HCT116 (cell line): ENCODE measurements around the gene CCDC69. TPM values are rescaled to one million over a fixed set of nuclear protein-coding genes. Genes with fewer than 3 reads are reported as not detected.

Experiments used
- ATAC-seq: fragments of 200-7000 bp; cut with Tn5 transposase; 2 replicates; pipeline ENCODE4 v1.9.1; 2020; ENCODE audit warnings: mild to moderate bottlenecking, moderate library complexity
- BruUV-seq: library from RNA; stranded (reverse); fragments of 400-500 nt; replicated peaks from 2 replicates; lab custom pipeline; 2021; lab: Mats Ljungman, UMichigan
- CTCF ChIA-PET: fragments of 300-600 bp; sonication (Branson Sonifier 250); formaldehyde crosslinking; loops from one replicate; lab custom pipeline; 2021; ENCODE audit warnings: antibody characterized with exemption; lab: Charles Lee
- POLR2A ChIA-PET: fragments of 300-600, 350-600 bp; sonication (Branson Sonifier 250); formaldehyde crosslinking; loops from one replicate; lab custom pipeline; 2021; ENCODE audit warnings: antibody characterized with exemption; lab: Charles Lee
- RAD21 ChIA-PET, 2 experiments: fragments of 300-600 bp; sonication (Branson Sonifier 250); formaldehyde crosslinking; loops; one replicate each; lab custom pipeline; 2023; ENCODE audit warnings: low total read pairs in 2 of 2; ENCODE audit not compliant: uncharacterized antibody in 2 of 2, unreplicated experiment in 2 of 2, low non-redundant PET in 1 of 2; lab: Charles Lee
- DNase-seq: peaks from one replicate; pipeline ENCODE4 v3.0.0-alpha.2; 2010; ENCODE audit warnings: low read depth, low spot score
- H2AFZ ChIP-seq: fragments of 200-600 bp; shearing (Covaris generic), sonication (generic); 2 replicates; pipeline ENCODE4 v1.6.1; 2017; ENCODE audit warnings: low read depth, mixed run types, mixed read lengths, antibody characterized with exemption, low read length; ENCODE audit not compliant: poor library complexity, severe bottlenecking
- H3K27ac ChIP-seq: 2 replicates; pipeline ENCODE4 v1.5.1; 2012; ENCODE audit warnings: low read depth, low read length
- H3K27me3 ChIP-seq: fragments of 200-600 bp; sonication (generic); 2 replicates; pipeline ENCODE4 v1.6.1; 2016; ENCODE audit warnings: mixed run types, low read length, mixed read lengths; ENCODE audit not compliant: insufficient read depth
- H3K36me3 ChIP-seq, 2 experiments: fragments of 200-500 bp in 1 of 2; fragments of 200-600 bp in 1 of 2; sonication (Bioruptor generic) in 1 of 2; sonication (generic) in 1 of 2; 2 replicates each; pipeline versions ENCODE4 v1.5.1 to v1.6.1; 2014 to 2016; ENCODE audit warnings: low read length in 2 of 2, inconsistent platforms in 1 of 2, mixed read lengths in 1 of 2, mixed run types in 1 of 2; ENCODE audit not compliant: insufficient read depth in 2 of 2, control insufficient read depth in 1 of 2
- H3K4me1 ChIP-seq, 2 experiments: fragments of 200-600 bp in 1 of 2; sonication (generic) in 1 of 2; 2 replicates each; pipeline versions ENCODE4 v1.5.1 to v1.6.1; 2012 to 2017; ENCODE audit warnings: low read length in 2 of 2, inconsistent platforms in 1 of 2, mild to moderate bottlenecking in 1 of 2, mixed read lengths in 1 of 2, mixed run types in 1 of 2, moderate library complexity in 1 of 2; ENCODE audit not compliant: insufficient read depth in 2 of 2, control insufficient read depth in 1 of 2
- H3K4me2 ChIP-seq: fragments of 200-600 bp; sonication (generic); 2 replicates; pipeline ENCODE4 v1.6.1; 2017; ENCODE audit warnings: mixed run types, low read length, mixed read lengths
- H3K4me3 ChIP-seq, 2 experiments: fragments of 200-600 bp in 1 of 2; sonication (generic) in 1 of 2; replicated peaks in 1 of 2; 2 replicates each; pipeline ENCODE4 v1.5.1; 2011 to 2016; ENCODE audit warnings: low read length in 2 of 2, control low read depth in 1 of 2, low read depth in 1 of 2, mild to moderate bottlenecking in 1 of 2, mixed read lengths in 1 of 2, mixed run types in 1 of 2
- H3K79me2 ChIP-seq: fragments of 200-600 bp; sonication (generic); 2 replicates; pipeline ENCODE4 v1.6.1; 2017; ENCODE audit warnings: mild to moderate bottlenecking, mixed run types, low read length, moderate library complexity, mixed read lengths; ENCODE audit not compliant: insufficient read depth
- H3K9ac ChIP-seq: fragments of 200-600 bp; sonication (generic); 2 replicates; pipeline ENCODE4 v1.6.1; 2016; ENCODE audit warnings: low read length, mixed read lengths
- H3K9me2 ChIP-seq: fragments of 200-600 bp; sonication (generic), shearing (Covaris generic); 2 replicates; pipeline ENCODE4 v1.6.1; 2017; ENCODE audit warnings: mixed run types, mild to moderate bottlenecking, moderate library complexity; ENCODE audit not compliant: insufficient read depth
- H3K9me3 ChIP-seq, 2 experiments: fragments of 200-500 bp in 1 of 2; fragments of 200-600 bp in 1 of 2; sonication (Bioruptor generic) in 1 of 2; sonication (generic) in 1 of 2; 2 replicates each; pipeline ENCODE4 v1.6.1; 2014 to 2017; ENCODE audit warnings: low read length in 2 of 2, mixed read lengths in 2 of 2, inconsistent platforms in 1 of 2, low read depth in 1 of 2, mild to moderate bottlenecking in 1 of 2, mixed run types in 1 of 2, moderate library complexity in 1 of 2; ENCODE audit not compliant: control insufficient read depth in 1 of 2, insufficient read depth in 1 of 2
- H4K20me1 ChIP-seq: fragments of 200-600 bp; sonication (generic), shearing (Covaris generic); 2 replicates; pipeline ENCODE4 v1.6.1; 2017; ENCODE audit warnings: mixed run types, mild to moderate bottlenecking, moderate library complexity; ENCODE audit not compliant: insufficient read depth
- ELF1 ChIP-seq: IDR thresholded peaks from 2 replicates; pipeline ENCODE4 v1.6.1; 2012; ENCODE audit warnings: low read depth, borderline replicate concordance
- POLR2A ChIP-seq: IDR thresholded peaks from 2 replicates; pipeline ENCODE4 v1.7.0; 2011; ENCODE audit warnings: borderline replicate concordance; ENCODE audit not compliant: insufficient read depth, insufficient read length; ENCODE audit errors: extremely low read depth
- POLR2AphosphoS5 ChIP-seq: IDR thresholded peaks from 2 replicates; pipeline ENCODE4 v1.6.1; 2011; ENCODE audit warnings: mild to moderate bottlenecking, low read depth, low read length, moderate library complexity
- ZFX ChIP-seq: fragments of 450-650 bp; IDR thresholded peaks from 2 replicates; pipeline ENCODE4 v1.6.1; 2017
- intact Hi-C: fragments of 100-400 bp; cut with micrococcal nuclease; formaldehyde crosslinking; loops from 2 replicates; pipeline ENCODE4 v1.10.0; 2022
- total RNA-seq: library from RNA; stranded (reverse); gene quantifications from one replicate; pipeline ENCODE4 v1.2.1, GENCODE V29; 2021; ENCODE audit not compliant: unreplicated experiment

The CCDC69 gene
- total RNA-seq, 1 experiment from 2014 or later, result 4.3 TPM

DNA sequence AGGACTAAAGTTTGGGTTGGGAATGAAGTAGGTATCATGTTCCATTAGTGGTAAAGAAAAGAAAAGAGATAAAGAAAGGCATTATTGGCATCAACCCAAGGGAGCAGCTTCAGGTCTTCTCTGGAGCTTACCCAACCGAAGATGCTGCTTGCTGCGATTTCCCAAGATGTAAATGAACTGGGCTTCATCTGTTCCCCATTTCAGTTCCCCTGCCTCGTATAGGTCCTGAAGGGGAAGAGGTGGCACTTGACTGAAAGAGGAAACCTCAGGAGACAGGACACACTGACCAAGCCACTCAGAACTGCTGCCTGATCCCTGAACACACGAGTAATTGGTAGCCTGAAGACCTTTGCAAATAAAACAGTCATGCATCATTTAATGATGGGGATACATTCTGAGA is 90.9 kb downstream of the CCDC69 start:
- no TSS peak for BruUV-seq
- CTCF ChIA-PET, result no interaction called here
- POLR2A ChIA-PET, result interaction anchor here (0.6 kb wide), 1 partner anchor 598 kb away, joined by 3 read pairs; no protein-coding TSS in a partner anchor

More for the DNA sequence above, 90.9 kb downstream of the CCDC69 start:
- no peak overlapping the region for H2AFZ ChIP-seq
- TF ChIP-seq ZFX (no peak), POLR2A (no peak), POLR2AphosphoS5 (no peak), ELF1 (no peak)
- peaks cover 0 to 8% of the 10 kb centered on the region in 2 experiments; a peak in 1 of 4 replicates for H3K4me1 ChIP-seq
- H4K20me1 ChIP-seq, result no peaks in the 10 kb centered on the region
- H3K79me2 ChIP-seq, result no peaks in the 10 kb centered on the region
- no peak overlapping the region for H3K27ac ChIP-seq
- RAD21 ChIA-PET, result no interaction called here
- H3K9me2 ChIP-seq, result no peaks in the 10 kb centered on the region
- H3K36me3 ChIP-seq, result peaks cover 6 to 31% of the 10 kb centered on the region in 2 experiments; a peak in 3 of 4 replicates
- no peaks in the 10 kb centered on the region for H3K27me3 ChIP-seq
- no peak for DNase-seq
- H3K9ac ChIP-seq, result no peak overlapping the region
- no peaks in the 10 kb centered on the region for H3K9me3 ChIP-seq
- ATAC-seq, result no peak
- intact Hi-C loops, result no loop called here
- no peak overlapping the region for H3K4me2 ChIP-seq
- no peak overlapping the region for H3K4me3 ChIP-seq

Other genes starting within 250 kb of the CCDC69 start
- 0.96 TPM for gene GPX3, start 203.5 kb downstream of the CCDC69 start, total RNA-seq
- gene TNIP1, start 143.1 kb downstream of the CCDC69 start, total RNA-seq, result 46.0 TPM
- gene ANXA6, start 66.3 kb downstream of the CCDC69 start, total RNA-seq, result 71.9 TPM
- 25.0 TPM for gene GM2A, start 29.1 kb upstream of the CCDC69 start, total RNA-seq
- not detected for gene SLC36A3, start 79.7 kb upstream of the CCDC69 start, total RNA-seq
- gene SLC36A2, start 123.5 kb upstream of the CCDC69 start, total RNA-seq, result not detected
- gene SLC36A1, start 223.5 kb upstream of the CCDC69 start, total RNA-seq, result 7.4 TPM